ENCODE data around the gene DHFR.
"Not testable (repeated sequence)": the region's sequence is repeated elsewhere in the genome, so short reads cannot be mapped to it uniquely, and the experiment has no call there.

Gene DHFR

GRCh38 chr5:80594810-80595209 lies 60.0 kb downstream of the DHFR start:
- DNase-seq (ENCODE audit: low read depth in 2 of 2) = no peak

GRCh38 chr5:80592761-80593160 lies 62.0 kb downstream of the DHFR start:
- DNase-seq (ENCODE audit: low read depth in 2 of 2) = no peak

GRCh38 chr5:80592105-80592504 lies 62.7 kb downstream of the DHFR start:
- no peak for DNase-seq (ENCODE audit: low read depth in 2 of 2)

- no peak for DNase-seq (ENCODE audit: low read depth in 2 of 2)
These were observed 63.4 kb downstream of the DHFR start for GRCh38 chr5:80591352-80591751.

- no peak for DNase-seq (ENCODE audit: low read depth in 2 of 2)
These were observed 64.0 kb downstream of the DHFR start for GRCh38 chr5:80590766-80591165.

GRCh38 chr5:80588858-80589540 lies 65.8 kb downstream of the DHFR start:
- DNase-seq (ENCODE audit: low read depth in 2 of 2) = no peak

- no peak for DNase-seq (ENCODE audit: low read depth in 2 of 2)
These were observed 70.0 kb downstream of the DHFR start for GRCh38 chr5:80584770-80585169.

- DNase-seq (ENCODE audit: low read depth in 2 of 2) = not testable (repeated sequence)
These were observed 74.5 kb downstream of the DHFR start for GRCh38 chr5:80580291-80580690.

GRCh38 chr5:80579050-80579449 lies 75.7 kb downstream of the DHFR start:
- no peak for DNase-seq (ENCODE audit: low read depth in 2 of 2)

GRCh38 chr5:80577707-80578106 lies 77.1 kb downstream of the DHFR start:
- no peak for DNase-seq (ENCODE audit: low read depth in 2 of 2)

- DNase-seq (ENCODE audit: low read depth in 2 of 2) = no peak
These were observed 78.4 kb downstream of the DHFR start for GRCh38 chr5:80576383-80576782.
